ENCODE results near the gene NLGN4Y.

NLGN4Y gene

DNA sequence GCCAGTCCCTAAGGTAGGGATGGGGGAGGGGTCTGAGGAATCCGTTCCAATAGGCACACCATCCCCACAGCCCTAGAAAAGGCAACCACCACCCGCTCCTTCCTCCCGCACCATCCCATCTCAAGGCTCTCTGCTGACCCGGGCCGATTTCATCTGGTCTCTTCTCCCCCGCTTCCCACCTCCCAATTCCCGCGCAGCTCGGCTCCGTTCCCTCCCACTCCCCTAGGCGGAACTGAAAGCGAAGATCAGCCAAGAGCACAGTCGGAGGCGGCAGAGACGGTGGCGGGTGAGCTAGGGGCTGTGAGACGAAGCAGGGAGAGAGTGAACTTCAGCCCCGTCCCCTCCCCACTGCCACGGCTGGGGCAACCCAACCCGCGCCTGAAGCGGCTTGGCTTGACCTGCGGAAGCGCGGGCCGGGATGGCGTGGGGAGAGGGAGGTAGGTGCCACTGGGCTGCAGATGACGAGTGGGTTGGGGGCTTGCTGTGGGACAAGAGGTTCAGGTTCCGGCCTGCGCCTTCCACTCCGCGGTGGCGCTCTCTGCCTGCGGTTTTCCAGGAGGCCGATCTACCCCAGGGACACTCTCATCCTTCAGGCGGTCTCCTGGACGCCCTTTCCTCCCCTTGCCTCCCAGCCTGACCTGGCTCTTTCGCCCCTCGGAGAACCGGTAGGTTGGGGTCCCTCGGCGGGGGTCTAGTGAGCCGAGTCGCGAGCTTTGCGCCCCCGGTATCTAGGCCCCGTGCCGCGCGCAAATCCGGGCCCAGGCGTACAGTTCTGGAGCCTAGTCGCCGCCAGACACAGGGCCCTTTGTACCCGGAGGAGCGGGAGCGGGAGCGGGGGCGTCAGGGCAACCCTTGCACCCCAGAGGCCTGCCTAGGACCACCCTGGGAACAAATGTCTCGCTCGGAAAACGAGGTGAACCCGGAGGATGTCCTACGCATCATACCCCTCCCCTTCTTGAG lies at the start of gene NLGN4Y:
Gene NLGN4Y, plus strand, starts transcription at position 258 of the 960 bp plus-strand sequence. CDS start 97,591 bp downstream, outside the sequence.
- DNase-seq: peak; percentile 66

DNA sequence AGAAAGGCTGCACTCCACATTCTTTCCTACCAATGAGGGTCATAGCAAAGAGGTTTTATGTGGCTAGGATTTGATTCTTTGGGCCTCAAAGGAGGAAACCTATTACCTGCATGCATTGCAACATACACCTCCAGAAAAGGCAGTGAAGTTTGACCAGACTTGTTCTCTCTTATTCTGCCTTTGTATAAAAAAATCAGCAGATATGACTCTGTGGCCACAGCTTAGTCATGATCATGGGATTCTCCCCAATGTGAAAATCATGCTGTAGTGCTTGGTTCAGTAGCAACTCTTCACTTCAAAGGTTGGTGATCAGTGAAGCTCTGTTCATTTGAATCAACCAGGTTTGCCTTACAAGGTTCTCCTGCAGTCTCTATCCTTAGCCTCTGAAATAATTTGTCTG lies 38.4 kb upstream of the NLGN4Y start:
- DNase-seq: no peak

DNA sequence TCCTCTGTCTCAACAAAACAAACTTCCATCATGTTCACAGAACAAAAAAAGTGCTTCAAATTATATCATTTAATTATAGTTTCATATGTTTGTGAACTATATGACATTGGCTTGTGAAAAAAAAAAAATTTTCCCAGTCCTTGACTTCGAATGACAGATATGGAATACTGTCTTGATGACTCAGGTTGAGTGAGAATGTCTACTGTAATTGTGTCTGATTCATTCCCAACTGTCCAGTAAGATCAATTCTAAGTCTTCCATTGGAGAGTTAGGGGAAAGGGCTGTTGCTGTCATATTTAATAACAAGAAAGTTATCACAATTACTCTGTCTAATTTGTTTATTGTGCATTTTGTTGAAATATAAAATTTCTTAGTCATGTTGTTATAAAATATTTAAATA lies 34.1 kb upstream of the NLGN4Y start:
- no peak for DNase-seq

DNA sequence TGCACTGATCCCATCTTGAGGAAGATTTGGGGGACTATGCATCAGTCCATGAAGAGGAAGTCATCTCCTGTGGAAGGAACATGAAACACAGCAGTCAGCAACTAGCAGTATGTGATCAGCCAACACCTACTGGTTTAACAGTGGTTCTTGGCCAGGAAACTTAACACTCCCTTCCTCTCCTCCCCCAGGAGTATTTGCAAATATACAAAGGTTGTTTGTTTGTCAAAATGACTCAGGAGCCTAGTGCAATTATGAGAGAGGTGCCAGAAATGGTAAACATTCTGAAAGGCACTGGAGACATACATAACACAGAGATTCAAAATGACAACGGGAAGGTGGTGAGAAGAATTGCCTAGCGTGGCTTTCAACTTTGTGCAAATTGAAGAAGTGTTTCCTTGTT lies 26.3 kb upstream of the NLGN4Y start:
- no peak for DNase-seq

DNA sequence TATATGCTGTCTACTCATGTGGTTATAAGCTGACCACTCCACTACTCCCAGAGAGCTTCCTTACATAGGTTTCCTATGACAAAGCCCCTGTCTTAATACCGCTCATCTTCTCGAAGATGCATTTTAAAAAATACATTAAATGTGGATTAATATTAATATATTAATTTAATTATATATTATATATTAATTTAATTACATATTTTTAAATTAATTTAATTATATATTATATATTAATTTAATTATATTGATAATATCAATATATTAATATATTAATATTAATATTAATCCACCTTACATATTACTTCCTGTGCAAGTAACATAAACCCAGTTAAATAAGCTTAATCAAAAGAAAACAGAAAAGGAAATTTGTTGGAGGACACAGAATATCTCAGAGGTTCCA lies 19.7 kb upstream of the NLGN4Y start:
- no peak for DNase-seq

DNA sequence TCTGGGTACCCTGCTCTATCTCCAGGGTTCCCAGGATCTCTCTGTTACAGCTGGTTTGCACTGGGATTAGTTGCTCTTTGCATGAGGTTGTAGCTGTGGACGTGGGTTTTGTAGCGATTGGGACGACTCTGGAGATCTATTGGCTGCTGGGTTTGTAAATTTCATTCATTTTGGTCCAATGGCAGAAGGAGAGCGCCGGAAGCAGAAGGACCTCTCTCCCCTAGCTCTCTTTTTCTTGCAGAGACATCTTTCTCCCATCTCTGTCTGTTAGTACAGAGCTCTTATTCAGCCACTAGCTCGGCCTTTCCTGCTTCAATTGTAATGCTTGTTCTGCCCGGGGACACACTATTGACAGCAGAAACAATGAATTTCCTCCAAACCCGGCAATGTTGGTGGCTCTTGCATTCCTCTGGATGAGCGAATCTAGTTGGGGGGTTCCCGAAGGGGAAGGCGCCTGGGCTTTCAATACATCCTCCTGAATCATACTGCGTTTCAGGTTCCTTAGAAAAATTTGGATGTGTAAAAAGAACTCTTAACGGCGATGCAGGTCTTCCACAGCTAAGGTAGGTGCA lies 1.9 kb upstream of the NLGN4Y start:
- no peak for DNase-seq

DNA sequence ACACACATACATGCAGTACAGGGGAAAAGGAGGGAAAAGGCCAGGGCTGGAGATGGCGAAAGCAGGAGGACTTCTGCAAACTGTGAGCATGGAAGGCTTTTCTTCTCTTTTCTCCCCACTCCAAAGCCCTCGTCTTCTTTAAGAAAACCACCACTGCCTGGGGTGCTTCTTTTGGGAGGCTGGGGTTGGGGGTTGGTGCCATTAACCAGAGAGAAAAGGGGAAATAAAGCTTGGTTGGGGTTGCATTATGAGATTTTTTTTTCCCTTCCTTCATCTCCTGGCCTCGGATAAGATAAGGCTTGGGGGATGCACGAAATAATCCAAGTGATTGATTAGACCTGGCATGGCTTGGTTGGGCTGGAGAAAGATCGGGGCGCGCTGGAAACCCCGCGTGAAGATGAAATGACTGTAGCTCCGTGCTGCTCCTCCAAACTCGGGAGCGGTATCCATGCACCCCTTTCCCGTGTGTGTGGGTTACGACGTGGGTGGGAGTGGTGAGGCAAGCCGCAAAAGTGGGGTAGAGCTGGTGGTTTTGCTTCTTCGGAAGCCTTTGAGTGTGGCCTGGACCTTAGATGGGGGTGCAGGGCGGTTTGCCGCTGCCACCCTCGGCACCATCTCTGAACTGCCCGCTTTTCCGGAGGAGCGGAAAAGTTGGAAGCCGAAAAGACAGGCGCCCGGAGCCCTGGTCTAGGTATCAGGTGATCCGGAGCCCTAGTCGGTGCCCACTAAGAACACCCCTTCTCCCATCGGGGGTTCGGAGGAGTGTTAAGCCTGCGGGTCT lies 648 bp upstream of the NLGN4Y start:
- no peak for DNase-seq

DNA sequence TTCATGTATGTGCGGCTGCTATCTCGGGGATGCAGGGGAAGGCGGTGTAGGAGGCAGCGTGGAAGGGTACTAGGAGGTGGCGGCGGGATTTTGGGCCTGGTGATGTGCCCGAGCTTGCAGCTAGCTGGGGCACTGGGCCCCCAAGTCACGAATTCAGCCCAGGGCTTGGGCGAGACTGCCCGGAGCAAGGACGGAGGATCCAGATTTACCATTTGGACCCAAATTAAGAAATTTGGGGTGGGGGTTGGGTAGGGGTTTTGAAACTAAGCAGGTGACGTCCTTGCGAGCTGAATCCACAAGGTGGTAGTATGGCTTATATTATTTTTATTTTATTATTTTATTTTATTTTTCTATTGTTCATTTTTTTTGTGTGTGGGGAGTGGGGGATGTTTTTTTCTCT lies 986 bp downstream of the NLGN4Y start:
- peak; percentile 45 for DNase-seq

DNA sequence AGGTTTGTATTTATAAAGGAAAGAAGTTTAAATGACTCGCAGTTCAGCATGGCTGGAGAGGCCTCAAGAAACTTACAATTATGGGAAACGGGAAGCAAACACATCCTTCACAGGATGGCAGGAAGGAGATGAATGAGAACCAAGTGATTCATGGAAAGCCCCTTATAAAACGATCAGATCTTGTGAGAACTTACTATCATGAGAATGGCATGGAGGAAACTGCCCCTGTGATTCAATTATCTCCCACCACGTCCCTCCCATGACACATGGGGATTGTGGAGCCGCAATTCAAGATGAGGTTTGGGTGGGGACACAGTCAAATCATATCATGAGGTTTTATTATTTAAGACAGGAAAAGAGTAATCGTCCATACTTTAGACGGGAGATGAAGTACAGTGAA lies 4.0 kb downstream of the NLGN4Y start:
- no peak for DNase-seq

DNA sequence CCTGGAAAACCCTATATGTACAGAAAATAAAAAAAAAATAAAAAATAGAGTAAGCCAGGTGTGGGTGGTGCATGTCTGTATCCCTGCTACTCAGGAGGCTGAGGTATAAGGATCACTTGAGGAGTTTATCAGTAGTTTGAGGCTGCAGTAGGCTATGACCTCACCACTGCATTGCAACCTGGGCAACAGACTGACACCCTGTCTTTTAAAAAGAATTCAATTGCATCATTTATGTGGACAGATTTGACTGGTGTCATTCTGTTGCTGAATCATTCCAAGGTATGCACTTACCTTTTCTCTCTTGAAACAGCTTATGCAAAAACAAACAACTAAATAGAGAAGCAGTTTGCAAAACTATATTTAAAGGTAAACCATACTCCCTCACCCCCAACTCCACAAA lies 12.4 kb downstream of the NLGN4Y start:
- DNase-seq: no peak

DNA sequence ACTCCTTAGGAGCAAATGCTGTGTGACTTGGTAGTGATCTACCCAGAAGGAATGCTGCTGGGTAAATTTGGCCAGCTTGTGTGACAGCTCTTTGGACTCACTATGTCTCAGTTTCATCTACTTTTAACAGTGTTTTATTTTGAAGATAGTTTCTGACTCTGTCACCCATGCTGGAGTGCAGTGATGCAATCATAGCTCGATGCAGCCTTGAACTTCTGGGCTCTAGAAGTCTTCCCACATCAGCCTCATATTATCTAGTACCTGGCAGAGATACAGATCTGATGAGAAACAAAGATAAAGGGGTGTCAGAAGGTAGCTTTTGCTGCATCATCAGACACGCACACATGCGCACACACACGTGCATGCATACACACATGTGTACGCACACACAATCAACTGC lies 19.2 kb downstream of the NLGN4Y start:
- no peak for DNase-seq

DNA sequence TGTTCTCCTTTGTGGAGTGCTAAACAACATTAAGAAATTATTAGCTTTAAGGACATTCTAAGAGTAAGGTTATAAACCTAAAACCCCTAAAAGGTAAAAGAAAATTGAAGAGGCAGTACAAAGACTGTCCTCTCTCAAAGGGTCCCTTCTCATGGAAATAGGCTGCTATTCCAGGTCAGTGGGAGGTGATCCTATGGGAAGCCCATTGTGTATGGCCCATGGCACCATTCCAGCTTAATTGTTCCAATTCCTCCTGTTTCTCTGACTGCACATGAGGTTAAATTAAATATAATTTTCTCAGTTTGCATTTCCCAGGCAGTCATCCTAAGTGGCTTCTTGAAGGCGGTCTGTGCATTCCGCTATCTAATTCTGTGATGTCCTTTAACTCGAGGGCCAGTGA lies 57.0 kb downstream of the NLGN4Y start:
- DNase-seq: no peak

DNA sequence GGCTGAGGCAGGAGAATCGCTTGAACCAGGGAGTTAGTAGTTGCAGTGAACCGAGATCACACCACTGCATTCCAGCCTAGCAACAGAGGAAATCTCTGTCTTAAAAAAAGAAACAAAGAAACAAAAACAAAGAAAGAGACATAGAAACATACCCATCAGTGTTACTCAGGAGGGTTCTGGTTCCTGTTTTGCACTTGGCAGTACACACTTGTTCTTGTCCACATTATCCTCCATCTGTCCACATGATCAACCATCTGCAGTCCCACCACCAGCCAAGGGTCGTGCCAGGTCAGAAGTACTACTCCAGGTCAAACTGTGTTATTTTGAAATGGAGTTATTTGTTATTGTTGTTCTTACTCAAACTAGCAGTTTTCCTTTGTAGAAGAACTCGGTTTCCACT lies 62.4 kb downstream of the NLGN4Y start:
- DNase-seq: no peak

DNA sequence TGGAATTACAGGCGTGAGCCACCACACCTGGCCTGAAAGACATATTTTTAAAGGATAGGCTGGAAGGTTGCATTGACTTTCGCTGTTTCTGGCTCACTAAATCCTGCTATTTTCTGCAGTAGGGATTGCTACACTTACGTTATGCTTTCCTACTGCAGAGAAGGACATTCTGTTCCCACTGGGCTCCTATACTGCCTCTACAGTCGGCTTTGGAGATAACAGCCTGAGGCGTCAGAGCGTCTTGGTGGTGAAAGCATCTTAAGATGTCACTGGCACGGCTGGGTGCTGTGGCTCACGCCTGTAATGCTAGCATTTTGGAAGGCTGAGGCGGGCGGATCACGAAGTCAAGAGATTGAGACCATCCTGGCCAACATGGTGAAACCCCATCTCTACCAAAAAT lies 77.0 kb downstream of the NLGN4Y start:
- DNase-seq: no peak

DNA sequence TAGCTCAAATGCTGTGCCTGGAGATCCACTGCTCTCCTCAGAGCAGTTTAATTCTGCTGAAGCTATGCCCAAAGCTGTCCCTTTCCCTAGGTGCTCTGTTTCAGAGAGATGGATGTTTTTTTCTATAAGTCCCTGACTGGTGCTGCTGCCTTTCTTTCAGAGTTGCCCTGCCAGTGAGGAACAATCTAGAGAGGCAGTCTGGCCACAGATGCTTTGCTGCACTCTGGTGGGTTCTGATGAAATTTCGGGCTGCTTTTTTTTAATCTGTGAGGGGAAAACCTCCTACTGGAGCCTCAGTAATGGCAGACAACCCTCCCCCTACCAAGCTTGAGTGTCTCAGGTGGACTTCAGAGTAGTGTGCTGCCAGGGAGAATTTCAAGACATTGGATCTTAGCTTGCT lies 93.3 kb downstream of the NLGN4Y start:
- DNase-seq: no peak

DNA sequence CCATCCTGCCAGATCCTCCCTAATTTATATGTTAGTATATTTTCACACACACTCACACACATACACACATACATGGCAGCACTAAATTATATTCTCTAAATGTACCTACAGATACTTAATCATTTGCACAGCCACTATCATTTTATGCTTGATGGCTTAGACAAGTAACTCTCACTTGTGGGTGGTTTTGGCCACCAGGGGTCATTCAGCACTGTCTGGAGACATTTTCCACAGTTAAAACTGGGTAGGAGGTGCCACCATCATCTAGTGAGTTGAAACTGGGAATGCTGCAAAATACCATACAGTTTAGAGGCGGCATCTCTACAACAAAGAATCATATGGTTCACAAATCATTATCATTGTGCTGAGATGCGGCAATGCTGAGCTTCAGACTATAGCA lies 94.2 kb downstream of the NLGN4Y start:
- DNase-seq: no peak

DNA sequence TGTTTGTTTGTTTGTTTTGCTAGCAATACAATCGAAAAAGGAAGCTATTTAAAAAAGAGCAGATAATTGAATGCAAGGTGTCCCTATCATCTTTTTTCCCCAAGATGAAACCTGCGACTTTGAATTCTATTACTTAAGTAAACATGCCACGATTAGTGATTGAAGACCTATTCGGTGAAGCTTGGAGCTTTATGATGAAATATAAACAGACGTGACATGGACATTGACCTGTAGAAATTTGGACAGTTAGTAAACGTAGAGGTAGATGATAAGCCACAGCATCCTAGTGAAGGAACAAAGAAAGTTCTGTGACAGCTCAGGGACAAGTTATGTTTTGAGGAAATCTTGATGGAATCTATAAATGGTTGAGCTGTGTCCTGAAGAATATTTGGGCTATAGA lies 103.9 kb downstream of the NLGN4Y start:
- DNase-seq: no peak

DNA sequence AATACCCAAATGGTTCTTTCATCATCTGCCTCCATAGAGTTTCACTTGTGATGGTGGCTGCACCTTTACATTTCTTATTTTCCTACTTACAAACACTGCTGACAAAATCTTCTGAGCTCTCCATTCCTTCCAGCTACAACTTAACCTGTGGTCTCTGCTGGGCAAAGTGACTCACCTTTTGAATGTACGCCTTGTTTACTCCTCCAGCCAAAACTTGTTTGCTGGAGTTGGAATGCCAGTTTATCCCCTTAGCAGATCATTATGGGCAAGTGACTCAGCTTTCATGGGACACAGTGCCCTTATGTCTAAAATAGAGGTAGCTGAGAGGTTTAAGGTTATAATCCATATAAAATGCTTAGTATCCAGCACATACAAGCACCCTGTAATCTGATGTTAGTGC lies 107.3 kb downstream of the NLGN4Y start:
- no peak for DNase-seq

DNA sequence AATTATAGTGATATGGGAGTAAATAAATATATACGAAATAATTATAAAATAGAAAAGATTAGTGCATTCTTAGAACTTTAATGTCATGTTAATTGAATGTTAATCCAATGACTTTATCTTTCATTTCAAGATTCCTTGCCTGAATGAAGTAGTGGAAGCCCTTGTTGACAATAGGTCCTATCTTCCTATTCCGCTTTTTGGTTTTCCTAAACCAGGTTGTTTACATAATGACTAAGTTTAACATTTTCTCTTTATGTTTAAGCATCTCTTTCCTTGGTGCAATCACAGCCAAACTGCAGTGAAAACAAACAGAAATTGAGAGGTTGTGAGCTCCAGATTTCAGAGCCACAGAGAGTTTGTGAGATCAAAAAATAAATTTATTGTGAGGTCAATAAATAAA lies 109.4 kb downstream of the NLGN4Y start:
- DNase-seq: no peak

DNA sequence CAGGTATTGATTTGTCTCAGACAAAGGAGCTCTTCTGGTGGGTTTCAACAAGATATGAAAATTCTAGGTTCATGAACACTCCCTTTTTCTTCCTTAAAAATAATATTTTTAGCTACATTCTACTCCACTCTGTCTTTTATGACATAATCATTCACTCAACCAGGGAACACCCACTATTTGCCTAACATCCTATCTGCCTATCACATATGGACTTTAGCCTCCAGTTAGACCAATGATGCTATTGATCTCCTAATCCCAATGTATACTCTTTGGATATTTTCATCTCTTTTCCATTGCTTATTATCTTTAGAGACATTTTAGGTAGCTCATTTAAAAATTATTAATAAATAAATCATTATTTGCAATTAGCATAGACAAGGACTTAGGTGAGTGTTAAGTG lies 110.6 kb downstream of the NLGN4Y start:
- no peak for DNase-seq

DNA sequence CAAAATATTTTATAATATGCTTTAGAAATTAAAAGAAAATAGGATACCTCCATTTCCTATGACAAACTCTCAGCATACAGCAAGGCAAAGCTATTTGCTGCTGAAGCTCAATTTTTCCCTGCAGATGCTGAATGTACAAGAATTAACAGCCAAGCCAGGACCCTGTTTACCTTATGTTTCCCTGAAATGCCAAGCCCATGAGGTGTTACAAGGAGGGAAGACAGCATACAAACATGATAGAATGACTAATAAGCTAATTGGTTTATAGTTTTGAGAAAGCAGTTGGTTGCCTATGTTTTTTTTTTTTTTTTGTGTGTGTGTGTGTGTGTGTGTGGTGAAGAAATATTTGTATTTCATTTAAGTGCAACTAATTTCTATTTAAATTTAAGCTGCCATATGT lies 113.2 kb downstream of the NLGN4Y start:
- DNase-seq: no peak

DNA sequence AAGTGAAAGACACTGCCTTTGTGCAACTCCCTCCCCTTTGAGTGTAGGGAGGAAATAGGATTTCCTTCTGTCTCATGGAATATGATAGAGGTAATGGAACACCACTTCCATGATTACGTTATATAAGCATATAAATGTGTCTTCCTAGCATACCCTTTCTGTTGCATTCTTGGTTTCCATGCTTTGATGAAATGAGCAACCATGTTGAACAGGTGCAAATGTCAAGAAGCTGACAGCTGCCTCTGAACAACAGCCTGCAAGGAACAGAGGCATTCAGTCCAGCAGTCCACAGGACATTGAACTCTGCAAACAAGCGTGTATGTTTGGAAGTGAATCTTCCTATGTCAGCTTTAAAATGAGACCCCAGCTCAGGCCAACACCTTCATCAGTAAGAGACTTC lies 117.5 kb downstream of the NLGN4Y start:
- DNase-seq: no peak

DNA sequence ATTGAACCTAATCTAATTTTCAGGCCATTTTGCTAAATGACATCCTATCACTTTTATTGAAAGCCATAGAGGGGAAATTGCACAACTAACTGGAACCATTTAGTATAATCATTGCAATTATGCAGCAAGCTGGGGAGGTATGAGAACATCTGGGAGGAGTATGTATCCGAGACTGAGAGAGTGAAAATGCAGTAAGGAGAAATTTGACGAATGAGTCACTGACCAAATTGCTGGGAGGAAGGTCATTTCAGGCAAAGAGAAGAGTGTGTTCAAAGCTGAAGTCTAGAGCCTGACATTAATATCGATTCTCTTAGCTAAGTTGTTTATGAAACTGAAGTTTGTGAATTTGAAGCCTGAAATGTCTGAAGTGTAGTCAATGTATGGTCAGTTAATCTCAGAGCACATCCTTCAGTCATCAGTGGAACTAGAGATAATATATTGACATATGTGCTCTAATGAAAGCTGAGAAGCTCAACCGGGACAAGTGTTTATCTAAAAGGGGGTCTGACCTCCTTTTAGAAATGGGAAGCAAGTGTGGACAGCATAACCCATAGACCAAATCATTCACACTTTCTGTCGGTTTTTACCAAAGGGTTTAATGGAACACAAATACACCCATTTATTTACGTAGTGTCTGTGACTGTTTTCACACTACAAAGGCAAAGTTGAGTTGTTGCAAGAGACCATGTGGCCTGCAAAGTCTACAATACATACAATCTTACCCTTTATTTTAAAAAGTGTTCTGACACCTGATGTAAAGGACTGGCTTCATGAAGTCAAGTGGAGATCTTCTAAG lies 120.0 kb downstream of the NLGN4Y start:
- DNase-seq: no peak
